Bone marrow (tissue), 2 donors: Measurements from ENCODE around the gene MMAB.

Experiments used
- DNase-seq, 2 donors: peaks; one replicate each; lab custom pipeline; 2025; lab: John Stamatoyannopoulos, UW

The MMAB gene

DNA sequence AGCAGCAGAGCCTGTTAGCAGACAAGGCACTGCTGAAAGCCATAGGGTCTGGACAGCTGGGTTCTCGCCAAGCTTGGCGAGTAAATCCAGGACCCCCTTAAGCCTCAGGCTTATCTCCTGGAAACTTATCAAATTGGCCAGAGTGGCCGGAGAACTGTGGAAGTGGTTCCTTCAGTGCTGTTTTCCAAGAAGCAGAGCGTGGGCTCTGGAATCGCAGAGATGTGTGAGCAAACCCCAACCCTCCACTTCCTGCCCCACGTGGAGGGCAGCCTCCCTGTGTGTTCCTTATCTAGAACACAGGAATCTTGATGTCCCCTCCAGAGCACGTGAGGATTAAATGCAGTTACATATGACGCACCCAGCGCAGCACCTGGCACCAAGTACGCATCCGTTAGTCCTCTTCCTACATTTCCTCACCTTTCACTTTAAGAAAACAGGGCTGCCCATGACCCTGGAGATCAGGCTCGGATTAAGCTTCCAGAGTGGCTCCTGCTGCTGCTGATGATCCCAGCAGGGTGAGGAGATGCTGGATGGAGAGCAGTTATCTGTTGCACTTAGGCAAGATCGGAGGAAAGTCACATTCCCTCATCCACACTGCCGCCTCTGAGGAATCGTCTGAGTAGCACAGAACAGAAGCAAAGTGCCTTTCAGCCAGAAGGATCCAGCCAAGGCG, 35.0 kb downstream of the MMAB start:
- DNase-seq = no peak

DNA sequence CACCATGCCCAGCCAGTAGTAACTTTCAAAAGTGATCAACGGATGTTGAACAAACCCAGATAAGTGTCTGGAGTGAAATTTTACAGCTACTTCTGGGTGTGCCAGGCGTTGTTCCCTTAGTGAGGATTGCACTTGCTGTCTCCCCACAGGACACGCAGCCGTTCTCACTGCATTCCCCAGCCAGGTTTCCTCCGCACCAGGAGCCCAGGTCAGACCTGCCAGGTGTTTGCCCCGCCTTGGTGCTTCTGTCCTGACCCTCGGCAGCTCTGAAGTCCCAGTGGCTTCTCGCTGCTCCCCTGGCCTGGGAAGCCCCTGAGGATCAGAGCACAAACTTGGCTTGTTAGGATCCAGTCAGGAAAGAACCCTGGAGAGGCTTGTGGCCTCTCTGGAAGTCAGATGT, 36.2 kb downstream of the MMAB start:
- no peak for DNase-seq

DNA sequence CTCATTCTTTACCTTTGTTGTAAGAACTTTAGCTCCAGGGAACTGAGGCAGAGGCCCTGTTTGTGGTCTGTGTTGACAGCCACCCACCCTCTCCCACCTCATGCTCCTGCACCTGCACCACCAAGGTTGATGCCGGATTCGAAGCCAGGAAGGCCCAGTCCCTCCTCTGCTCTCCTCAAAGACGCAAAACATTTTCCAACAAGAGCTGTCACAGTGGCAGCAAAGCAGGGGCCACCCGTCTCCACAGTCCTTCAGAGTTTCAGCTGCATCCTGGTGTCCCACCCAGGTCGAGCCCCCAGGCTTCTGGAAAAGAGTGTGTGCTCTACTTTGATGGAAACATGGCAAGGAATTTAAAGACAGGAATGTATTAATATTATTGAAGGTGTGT, 37.4 kb downstream of the MMAB start:
- DNase-seq = no peak

DNA sequence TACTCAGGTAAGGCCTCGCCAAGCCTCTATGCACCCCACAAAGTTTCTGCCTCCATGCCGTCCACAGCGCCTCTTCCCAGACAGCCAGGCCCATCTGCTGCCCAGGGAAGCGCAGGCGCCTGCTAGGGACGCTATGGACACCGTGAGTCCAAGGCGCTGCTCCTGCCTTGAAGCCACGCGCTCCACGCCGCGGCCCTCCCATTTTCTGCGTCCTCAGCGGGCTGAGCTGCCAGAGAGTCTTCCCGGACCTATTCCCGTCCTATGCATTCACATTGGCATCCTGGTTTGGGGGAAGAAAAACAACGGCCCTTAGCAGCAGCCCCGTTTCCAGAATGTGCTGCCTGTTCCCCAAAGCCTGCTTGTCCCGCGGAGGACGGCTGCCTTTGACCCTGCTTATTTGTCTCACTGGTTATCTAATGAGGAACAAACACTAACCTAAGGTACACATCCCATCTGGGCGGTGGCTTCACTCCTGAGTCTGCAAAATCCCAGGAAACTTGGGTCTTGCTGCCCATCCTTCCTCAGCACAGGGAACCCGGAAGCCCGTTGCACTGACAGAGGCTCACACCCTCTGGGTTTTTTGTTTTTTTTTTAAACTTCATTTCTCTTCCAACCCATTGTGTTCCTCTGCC, 38.0 kb downstream of the MMAB start:
- DNase-seq = no peak

DNA sequence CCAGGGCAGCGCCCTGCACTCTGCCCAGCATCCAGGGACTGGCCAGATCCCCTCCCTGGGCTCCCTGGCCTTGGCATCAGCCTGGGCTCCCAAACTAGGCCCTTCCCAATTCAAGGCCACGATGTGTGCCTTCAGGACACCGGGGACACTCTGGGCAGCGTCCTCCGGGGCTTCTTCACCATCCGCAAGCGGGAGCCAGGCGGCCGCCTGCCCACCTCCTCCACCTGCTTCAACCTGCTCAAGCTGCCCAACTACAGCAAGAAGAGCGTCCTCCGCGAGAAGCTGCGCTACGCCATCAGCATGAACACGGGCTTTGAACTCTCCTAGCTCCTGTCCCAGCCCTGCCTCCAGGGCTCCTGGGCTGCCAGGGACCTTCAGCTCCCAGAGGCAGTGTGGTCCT, 38.8 kb downstream of the MMAB start:
- no peak for DNase-seq

DNA sequence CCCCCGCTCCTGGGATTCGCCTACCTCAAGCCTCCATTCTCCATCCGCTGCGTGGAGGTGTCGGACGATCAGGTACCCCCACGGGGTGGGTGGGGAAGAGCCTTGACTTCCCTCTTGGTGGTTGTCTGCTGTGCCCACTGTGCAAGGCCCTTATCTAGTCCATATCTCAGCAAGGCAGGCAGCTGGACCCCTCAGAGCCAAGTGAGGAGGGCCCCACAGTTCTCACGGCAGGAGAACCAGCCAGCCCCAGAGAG, 39.9 kb downstream of the MMAB start:
- no peak for DNase-seq

DNA sequence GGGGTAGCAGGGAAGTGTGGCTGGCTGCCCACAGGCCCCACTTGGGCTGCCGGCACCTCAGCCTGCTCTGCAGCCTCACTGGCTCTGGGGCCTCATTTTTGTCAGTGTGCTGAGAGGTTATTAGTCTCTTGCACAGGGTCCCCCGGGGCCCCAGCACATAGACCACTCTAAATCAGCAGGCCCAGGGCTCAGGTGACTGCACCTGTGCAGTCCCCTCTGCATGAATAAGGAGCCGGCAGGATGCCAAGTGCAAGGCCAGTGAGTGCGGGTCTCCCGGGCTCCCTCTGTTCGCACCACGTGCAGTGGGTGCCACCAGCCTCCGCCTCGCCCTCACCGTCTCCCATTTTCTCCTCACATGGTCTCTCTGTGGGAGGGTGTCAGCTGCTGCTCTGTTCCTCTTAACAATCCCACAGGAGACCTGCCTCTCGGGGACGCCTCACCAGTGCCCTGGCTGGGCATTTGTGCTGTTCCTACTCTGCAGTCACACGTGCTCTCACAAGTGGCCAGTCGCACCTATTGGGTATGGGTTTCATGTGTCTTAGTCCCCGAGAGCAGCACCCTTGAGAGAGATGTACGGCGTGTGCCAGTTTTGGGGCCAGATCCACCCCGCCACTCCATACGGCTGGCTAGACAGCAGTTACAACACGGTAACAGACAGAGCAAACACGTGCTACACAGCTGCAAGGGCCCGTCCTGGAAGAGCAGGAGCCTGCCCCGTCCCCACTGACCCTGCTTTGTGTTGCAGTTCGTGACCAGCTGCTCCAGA, 40.4 kb downstream of the MMAB start:
- no peak for DNase-seq

DNA sequence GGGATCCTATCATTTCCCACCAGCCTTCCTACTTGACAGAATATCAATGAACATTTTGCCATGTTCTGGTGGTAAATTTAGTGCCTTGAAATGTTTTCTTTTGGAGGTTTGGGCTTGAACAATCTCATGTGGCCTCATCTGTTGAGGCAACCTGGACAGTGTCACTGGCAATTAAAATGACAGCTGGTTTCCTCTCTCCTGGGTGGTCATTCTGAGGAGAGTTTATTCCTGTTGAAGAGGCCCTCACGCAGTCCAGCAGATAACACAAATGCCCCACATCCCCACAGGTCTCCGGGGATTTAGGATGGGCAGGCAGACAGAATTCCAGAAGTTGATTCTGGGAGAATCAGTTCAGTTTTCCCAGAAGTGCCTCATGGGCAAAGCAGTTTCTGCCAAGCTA, 41.9 kb downstream of the MMAB start:
- no peak for DNase-seq

DNA sequence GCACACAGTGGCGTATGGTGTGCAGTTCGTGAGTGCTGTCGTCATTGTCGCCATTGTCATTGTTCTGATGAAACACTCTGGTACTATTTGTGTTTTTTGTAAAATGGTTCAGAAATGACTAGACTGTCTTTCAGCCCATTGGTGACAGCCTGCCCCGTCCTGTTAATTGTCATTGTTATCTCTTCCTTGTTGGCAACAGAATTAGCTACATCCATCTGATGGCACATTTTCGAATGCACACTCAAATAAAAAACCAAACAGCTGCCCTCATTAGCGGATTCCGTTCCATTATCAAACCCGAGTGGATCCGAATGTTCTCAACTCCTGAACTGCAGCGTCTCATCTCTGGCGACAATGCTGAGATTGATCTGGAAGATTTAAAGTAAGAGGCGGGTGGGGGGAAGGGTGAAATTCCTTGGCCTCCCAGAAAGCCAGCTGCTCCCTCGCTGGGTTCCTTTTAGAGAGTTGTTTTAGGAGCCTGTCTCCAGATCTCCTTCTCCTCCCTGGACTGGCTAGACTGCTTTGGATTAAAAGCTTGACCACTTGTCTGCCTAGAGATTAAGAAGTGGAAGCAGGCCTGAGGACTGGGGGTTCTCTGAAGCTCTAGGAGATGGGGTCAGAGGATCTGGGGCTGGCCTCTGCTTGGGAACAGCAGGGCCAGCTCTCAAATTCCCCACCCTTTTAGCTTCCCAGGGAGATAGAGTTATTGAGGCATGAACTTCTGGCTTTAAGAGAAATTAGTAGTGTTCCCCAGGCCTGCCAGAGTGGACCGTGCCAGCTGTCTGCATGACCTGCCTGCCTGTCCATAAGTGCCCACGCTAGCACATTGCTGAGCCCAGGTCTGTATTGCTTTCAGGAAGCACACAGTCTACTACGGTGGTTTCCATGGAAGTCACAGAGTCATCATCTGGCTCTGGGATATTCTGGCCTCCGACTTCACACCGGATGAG, 43.3 kb downstream of the MMAB start:
- DNase-seq = no peak

DNA sequence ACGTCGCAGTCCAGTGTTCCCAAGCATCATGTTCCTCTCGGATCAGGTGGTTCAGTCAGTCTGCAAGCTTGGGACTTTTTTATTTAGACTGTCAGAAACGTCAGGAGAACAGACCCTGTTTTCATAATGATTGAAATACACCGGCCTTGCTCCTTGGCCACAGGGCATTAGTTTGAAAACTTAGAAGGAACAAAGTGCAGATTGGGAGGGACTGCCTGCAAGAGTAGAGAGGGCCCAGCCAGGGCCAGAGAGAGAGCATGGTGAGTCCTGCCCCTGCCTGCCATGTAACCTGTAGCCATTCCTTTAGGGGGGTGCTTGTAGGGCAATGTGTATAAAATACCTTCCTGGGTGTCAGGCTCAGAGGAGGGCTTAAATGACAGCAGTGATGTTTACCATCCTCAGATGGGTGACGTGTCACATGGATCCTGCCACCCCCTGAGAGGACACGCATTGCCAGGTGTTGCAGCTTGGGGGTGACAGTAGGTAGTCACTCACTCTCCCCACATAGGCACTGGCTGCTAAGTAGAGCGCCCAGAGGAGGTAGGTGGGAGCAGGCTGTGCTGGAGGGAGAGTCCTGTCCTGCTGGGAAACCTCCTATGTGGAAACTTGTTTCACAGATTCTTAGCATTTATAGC, 45.7 kb downstream of the MMAB start:
- DNase-seq = no peak

DNA sequence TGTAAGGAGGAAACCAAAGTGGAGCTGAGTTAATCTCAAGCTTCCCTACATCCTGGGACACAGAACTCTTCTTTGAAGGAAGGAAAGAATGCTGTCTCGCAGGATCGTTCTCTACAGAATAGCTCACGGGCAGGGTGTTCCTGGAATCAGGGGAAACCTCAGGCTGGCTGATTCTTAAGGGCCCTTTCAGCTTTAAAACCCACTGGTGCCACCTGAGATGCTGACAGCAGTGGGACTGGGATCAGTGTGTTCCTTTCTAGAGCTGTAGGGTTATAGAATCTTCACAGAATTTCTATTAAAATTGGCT, 48.1 kb downstream of the MMAB start:
- no peak for DNase-seq

DNA sequence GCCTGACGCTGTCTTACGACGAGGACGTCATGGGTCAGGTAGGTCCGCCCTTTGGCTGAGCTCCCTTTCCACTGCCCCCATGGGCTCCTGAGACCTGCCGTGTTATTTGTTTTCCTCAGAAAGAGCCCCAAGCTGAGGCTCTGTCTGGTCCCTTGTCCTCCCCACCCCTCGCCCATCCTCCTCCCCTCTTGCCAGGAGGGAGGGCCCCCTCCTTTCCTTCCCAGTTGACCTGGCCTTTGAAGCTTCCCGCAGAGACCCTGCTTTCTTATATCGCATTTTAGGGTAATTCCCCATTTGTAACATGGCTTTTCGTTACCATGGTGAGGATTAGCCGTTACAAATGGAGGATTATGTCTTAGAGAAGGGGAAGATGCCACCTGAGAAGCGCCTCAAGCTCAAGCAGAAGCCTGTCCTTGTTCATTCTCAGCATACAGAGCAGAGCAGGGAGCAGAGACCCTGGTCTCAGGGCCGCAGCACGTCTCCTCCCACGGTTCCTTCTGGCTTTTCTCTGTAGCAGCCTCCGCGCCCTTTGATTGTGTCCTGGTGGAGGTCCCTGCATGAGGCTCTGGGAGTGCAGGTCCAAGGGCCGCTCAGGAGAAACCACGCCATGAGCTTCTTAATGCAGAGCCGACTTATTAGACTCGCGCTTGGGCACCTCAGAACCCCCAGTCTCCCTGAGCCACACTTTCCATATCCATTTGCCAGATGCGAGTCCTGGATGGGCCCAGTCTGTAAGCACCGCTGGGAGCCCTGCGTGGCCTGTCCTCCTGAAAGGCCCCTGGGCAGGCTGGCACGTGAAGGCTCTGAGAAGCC, 48.6 kb downstream of the MMAB start:
- DNase-seq = no peak

DNA sequence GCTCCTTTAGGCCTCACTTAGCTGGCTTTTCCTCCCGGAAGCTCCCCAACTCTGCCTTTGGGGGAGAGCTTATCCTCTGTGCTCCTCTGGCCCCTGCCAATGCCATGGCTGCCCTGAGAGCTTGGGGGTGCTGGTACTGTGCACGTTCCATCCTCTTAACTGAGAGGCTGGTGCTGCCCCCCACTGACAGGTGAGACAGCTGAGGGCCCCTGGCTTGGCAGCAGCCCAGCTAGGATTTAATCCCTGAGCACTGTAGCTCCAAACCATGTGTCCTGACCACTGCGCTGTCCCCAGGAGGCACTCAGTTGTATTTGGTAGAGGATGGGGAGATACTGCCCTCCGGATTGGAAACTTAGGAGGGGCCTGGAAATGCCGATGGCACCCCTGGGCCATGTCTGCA, 49.8 kb downstream of the MMAB start:
- DNase-seq = no peak

DNA sequence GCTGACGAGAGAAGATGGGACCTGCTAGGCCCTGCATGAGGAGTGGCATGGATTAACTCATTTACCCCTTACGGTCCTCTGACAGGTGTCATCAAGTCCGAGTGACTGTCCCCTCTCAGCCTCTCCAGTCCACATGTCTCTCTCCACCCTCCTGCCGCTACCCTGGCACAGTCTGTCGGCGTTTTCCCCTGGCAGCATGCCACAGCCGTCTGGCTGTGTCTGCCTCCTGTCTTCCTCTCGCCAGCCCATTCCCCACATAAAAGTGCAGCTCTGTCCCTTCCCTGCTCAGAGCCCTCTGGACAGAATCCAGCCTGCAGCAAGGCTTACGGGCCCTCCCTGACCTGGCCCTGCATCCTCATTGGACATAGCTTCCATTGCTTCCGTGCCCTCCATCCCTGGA, 50.2 kb downstream of the MMAB start:
- DNase-seq = no peak

DNA sequence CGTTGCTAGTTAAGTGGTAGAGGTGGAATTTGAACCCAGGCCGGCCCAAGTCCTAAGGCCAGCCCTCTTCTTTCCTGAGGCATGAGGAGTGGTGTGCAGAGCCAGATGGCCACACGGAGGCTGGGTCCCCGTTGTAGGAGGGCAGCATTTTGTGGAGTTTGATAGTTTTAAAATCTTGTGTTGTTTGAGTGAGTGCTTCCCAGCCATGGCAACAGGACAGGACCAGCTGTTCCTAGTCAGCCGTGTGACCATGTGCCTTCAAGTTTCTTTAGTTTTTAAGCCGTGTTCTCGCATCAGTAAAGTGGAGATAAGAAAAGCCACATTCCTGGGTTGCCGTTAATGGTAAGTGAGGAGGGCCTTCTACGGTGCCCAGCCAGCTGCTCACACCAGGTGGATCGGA, 51.5 kb downstream of the MMAB start:
- DNase-seq = no peak

DNA sequence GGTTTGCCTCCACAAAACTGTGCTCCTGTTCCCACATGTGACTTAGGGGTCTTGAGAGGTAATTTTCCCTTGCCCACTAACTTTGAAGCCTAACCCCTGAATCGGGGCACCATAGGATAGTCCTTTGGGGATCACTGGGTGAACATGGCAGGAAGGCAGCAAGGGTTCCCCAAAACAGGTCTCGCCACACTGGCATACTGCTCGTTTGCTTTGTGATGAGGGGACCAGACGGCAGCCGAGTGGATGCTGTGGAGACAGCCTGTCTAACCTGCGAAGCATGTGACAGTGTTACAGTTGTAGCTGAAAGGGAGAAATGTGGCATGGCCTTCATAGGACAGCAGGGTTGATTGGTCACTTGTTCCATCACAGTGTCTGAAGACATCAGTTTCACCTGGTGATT, 53.5 kb downstream of the MMAB start:
- DNase-seq = no peak

DNA sequence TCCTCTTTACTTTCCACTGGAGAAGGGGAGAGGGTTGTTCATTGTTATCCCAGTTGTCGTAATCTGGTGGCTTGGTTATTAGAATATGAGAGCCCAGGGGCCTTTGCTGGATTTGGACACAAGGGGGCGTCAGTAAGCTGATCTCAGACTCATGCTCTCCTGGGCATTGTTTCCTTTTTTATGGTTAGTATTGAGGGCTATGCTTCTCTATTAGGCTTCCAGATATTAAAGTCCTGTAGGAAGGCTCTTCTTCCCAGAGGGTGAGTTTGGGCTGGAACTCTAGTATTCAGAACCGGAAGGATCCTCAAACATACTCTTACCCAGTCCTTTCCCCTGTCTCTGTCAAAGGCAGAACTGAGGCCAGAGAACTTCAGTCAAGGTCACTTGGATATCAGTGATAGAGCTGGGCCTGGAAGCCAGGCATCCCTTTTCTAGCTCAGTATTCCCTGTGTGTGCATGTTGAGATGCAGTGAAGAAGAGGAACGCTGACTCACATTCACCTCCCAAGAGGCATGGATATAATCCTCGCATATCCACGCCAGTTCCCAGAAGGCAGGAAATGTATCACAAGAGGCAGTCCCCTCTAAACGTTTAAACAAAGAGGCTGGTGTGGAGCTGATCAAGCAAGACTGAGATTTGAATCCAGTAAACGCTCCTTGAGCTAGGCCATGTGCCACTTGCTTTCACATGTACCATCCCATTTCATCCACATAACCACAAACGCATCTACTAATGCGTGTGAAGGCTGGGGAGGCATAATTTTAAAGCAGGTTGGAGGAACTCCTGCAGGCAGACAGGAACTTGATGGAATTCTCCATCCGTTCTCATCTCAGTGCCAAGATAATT, 54.3 kb downstream of the MMAB start:
- DNase-seq = no peak

DNA sequence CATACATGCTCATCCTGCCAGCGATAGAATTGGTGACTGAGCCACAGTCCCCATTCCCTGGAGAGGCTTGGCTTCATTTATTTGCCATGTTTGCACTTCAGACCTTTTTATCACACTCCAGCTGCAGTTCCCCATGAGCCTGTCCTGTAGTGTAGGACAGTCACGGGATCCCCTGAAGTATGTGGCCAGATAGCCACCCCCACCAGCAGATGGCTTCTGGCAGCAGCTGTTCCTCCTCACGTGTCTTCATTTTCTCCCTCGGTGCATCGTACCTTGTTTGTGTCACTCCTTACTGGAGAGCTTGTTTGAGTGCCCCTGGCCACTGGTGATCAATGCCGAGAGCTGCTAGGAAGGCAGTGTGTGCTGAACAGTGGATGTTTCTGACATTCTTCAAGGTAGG, 55.7 kb downstream of the MMAB start:
- no peak for DNase-seq

DNA sequence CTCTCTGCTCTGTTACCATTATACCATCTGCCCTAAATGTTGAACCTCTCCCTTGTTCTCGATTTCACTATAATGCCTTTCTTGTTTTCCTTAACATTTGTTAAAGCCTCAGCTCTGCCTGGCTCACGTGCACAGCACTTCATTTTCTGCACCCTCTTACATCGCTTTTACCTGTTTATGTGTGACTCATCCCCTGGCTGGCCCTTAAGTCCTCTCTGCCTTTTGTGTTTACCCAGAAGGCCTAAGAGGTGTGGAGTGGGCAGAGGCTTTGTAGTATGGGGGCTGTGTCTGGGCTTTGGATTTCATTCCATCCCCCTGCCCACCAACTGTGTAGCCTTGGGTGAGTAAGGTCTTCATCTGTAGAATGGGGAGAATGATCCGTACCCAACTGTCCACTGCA, 59.3 kb downstream of the MMAB start:
- no peak for DNase-seq

DNA sequence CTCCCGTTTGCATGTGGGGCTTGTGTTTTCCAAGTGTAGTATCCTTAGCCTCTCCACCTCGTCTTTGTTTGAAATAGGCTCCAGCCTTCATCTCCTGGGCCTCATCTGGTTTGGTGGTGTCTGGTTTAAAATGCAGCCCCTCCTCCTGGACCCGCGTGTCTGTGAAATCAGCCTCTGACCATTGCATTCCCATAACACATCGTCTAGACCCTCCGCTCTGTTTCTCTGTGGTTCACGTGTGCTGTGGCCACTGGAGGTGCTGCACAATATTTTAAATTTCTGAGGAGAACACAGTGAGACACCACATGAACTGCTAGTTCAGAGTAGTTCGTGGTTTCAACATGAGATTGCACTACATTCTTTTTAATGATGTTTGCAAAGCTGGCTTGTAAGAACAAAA, 60.3 kb downstream of the MMAB start:
- no peak for DNase-seq

DNA sequence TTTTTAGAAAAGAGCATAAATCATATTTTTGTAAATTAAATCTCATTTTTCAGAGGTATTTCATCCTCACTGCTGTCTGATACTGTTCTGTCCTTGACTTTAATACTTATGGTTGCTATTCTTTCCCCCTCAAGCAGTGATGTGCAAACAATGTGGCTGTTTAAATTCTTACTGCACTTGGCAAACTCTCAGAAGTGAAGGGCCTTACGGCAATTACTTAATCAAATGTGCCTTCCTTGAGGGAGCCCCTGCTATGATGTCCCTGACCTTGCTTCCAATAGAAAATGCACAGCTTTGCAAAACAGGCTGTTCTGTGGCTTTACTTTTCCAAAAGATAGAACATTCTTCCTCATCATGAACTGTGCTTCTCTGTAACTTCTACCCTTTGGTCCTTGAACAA, 60.7 kb downstream of the MMAB start:
- DNase-seq = no peak
